SK-N-SH (cell line): ENCODE data around the gene KRT222. TPM values are rescaled to one million over a fixed set of nuclear protein-coding genes. Genes with fewer than 3 reads are reported as not detected.

Experiments
- CTCF ChIA-PET: fragments of 300-600, 350-600 bp; formaldehyde crosslinking; extraction: SDS; loops from one replicate; lab custom pipeline; 2021; lab: Yijun Ruan, JAX
- POLR2A ChIA-PET: fragments of 350-600 bp; sonication (Branson Sonifier 250); formaldehyde crosslinking; extraction: SDS; loops from one replicate; lab custom pipeline; 2020; ENCODE audit warnings: antibody characterized with exemption, inconsistent platforms; lab: Yijun Ruan, JAX
- DNase-seq: peaks from one replicate; pipeline ENCODE4 v3.0.0; 2012
- H2AFZ ChIP-seq: fragments of 200-600 bp; sonication (generic); 2 replicates; pipeline ENCODE4 v1.8.1; 2016; ENCODE audit warnings: antibody characterized with exemption, mild to moderate bottlenecking, low read depth
- H3F3A ChIP-seq: fragments of 200-600 bp; sonication (generic); replicated peaks from 2 replicates; pipeline ENCODE3; 2016; ENCODE audit warnings: antibody characterized with exemption, mild to moderate bottlenecking; ENCODE audit not compliant: insufficient read depth
- H3K27ac ChIP-seq, 2 experiments: fragments of 200-500 bp in 1 of 2; fragments of 200-600 bp in 1 of 2; sonication (Bioruptor generic) in 1 of 2; sonication (generic), shearing (Covaris generic) in 1 of 2; 2 replicates each; pipeline versions ENCODE4 v1.5.1 to v1.6.1; 2014 to 2016; ENCODE audit warnings: low read depth in 2 of 2, inconsistent platforms in 1 of 2, low read length in 1 of 2, mild to moderate bottlenecking in 1 of 2, mixed read lengths in 1 of 2
- H3K27me3 ChIP-seq: fragments of 200-600 bp; sonication (generic), shearing (Covaris generic); 2 replicates; pipeline ENCODE4 v1.6.1; 2016; ENCODE audit warnings: mixed run types; ENCODE audit not compliant: insufficient read depth
- H3K36me3 ChIP-seq, 2 experiments: fragments of 200-500 bp in 1 of 2; fragments of 200-600 bp in 1 of 2; sonication (Bioruptor generic) in 1 of 2; sonication (generic) in 1 of 2; replicated peaks in 1 of 2; 2 replicates each; pipeline versions ENCODE3 to v1.5.1; 2014 to 2016; ENCODE audit warnings: low read length in 1 of 2, mild to moderate bottlenecking in 1 of 2; ENCODE audit not compliant: insufficient read depth in 2 of 2, control insufficient read depth in 1 of 2
- H3K4me1 ChIP-seq, 2 experiments: fragments of 200-500 bp in 1 of 2; fragments of 200-600 bp in 1 of 2; sonication (Bioruptor generic) in 1 of 2; sonication (generic), shearing (Covaris generic) in 1 of 2; 2 replicates each; pipeline versions ENCODE4 v1.5.1 to v1.6.1; 2014 to 2016; ENCODE audit warnings: low read depth in 1 of 2, low read length in 1 of 2, mixed run types in 1 of 2; ENCODE audit not compliant: insufficient read depth in 2 of 2, control insufficient read depth in 1 of 2
- H3K4me2 ChIP-seq: fragments of 200-600 bp; sonication (generic), shearing (Covaris generic); 2 replicates; pipeline ENCODE4 v1.6.1; 2017; ENCODE audit warnings: mixed run types
- H3K4me3 ChIP-seq, 2 experiments: fragments of 200-500 bp in 1 of 2; fragments of 200-600 bp in 1 of 2; sonication (Bioruptor generic) in 1 of 2; sonication (generic), shearing (Covaris generic) in 1 of 2; 2 replicates each; pipeline versions ENCODE4 v1.5.1 to v1.8.1; 2014 to 2016; ENCODE audit warnings: low read depth in 2 of 2, inconsistent platforms in 1 of 2, low read length in 1 of 2, mild to moderate bottlenecking in 1 of 2, mixed read lengths in 1 of 2, moderate library complexity in 1 of 2
- H3K79me2 ChIP-seq: fragments of 200-600 bp; sonication (generic); 2 replicates; pipeline ENCODE4 v1.8.1; 2017; ENCODE audit warnings: mild to moderate bottlenecking; ENCODE audit not compliant: insufficient read depth
- H3K9ac ChIP-seq: fragments of 200-600 bp; sonication (generic); 2 replicates; pipeline ENCODE4 v1.6.1; 2017; ENCODE audit warnings: mixed run types
- H3K9me2 ChIP-seq: fragments of 200-600 bp; sonication (generic); 2 replicates; pipeline ENCODE4 v1.6.1; 2017; ENCODE audit warnings: mixed run types
- H3K9me3 ChIP-seq: fragments of 200-600 bp; sonication (generic); 2 replicates; pipeline ENCODE4 v1.6.1; 2017; ENCODE audit warnings: mixed run types, mild to moderate bottlenecking, moderate library complexity
- H4K20me1 ChIP-seq: fragments of 200-600 bp; sonication (generic); 2 replicates; pipeline ENCODE4 v1.6.1; 2017; ENCODE audit warnings: mild to moderate bottlenecking, mixed run types; ENCODE audit not compliant: insufficient read depth
- CTCF ChIP-seq: fragments of 200-600 bp; sonication (generic); IDR thresholded peaks from 2 replicates; pipeline ENCODE4 v1.6.1; 2017; ENCODE audit warnings: antibody characterized with exemption, mild to moderate bottlenecking, moderate library complexity
- ELF1 ChIP-seq: IDR thresholded peaks from 2 replicates; pipeline ENCODE4 v1.4.0; 2012
- EZH2phosphoT487 ChIP-seq: fragments of 200-600 bp; sonication (generic); IDR thresholded peaks from 2 replicates; pipeline ENCODE4 v1.6.1; 2017; ENCODE audit warnings: low read depth, mixed run types, mild to moderate bottlenecking, antibody characterized with exemption, moderate library complexity, borderline replicate concordance
- FOSL2 ChIP-seq: IDR thresholded peaks from 2 replicates; pipeline ENCODE4 v1.4.0; 2012; ENCODE audit warnings: low read depth, mild to moderate bottlenecking, moderate library complexity, borderline replicate concordance
- FOXM1 ChIP-seq: IDR thresholded peaks from 2 replicates; pipeline ENCODE4 v1.4.0; 2012; ENCODE audit warnings: low read depth, mild to moderate bottlenecking
- GABPA ChIP-seq: IDR thresholded peaks from 2 replicates; pipeline ENCODE4 v1.4.0; 2012; ENCODE audit warnings: low read depth, mild to moderate bottlenecking
- GATA2 ChIP-seq: sonication (generic); formaldehyde crosslinking; IDR thresholded peaks from 2 replicates; pipeline ENCODE4 v1.5.0; 2020; ENCODE audit warnings: mild to moderate bottlenecking, missing genetic modification reagents
- IRF3 ChIP-seq: fragments of 150-350 bp; IDR thresholded peaks from 2 replicates; pipeline ENCODE4 v1.6.1; 2016; ENCODE audit warnings: mild to moderate bottlenecking, low read depth, low read length
- MAX ChIP-seq: IDR thresholded peaks from 2 replicates; pipeline ENCODE4 v1.4.0; 2012; ENCODE audit warnings: low read depth
- NFIC ChIP-seq: IDR thresholded peaks from 2 replicates; pipeline ENCODE4 v1.4.0; 2012; ENCODE audit warnings: borderline replicate concordance
- RAD21 ChIP-seq: IDR thresholded peaks from 2 replicates; pipeline ENCODE4 v1.6.1; 2012; ENCODE audit warnings: mild to moderate bottlenecking, low read length
- SIN3A ChIP-seq: IDR thresholded peaks from 2 replicates; pipeline ENCODE4 v1.6.1; 2012; ENCODE audit warnings: low read depth, mild to moderate bottlenecking, low read length, moderate library complexity, borderline replicate concordance
- SMC3 ChIP-seq: IDR thresholded peaks from 2 replicates; pipeline ENCODE4 v1.6.1; 2012; ENCODE audit warnings: low read depth, low read length, improper control_type of control experiment
- TAF1 ChIP-seq: IDR thresholded peaks from 2 replicates; pipeline ENCODE4 v1.6.1; 2012; ENCODE audit warnings: low read depth, mild to moderate bottlenecking, low read length, moderate library complexity, borderline replicate concordance
- USF1 ChIP-seq: IDR thresholded peaks from 2 replicates; pipeline ENCODE4 v1.4.0; 2012; ENCODE audit warnings: low read depth, borderline replicate concordance
- ZBTB33 ChIP-seq: IDR thresholded peaks from 2 replicates; pipeline ENCODE4 v1.4.0; 2012; ENCODE audit warnings: low read depth, borderline replicate concordance
- whole genome bisulfite sequencing: methylation state at CpG from one replicate; pipeline ENCODE4 v1.1.6; 2017; ENCODE audit warnings: low lambda C conversion rate; 5-methylcytosine and 5-hydroxymethylcytosine counted together
- polyA plus RNA-seq, 3 experiments: library from polyadenylated mRNA; depleted of rRNA; stranded (reverse); fragments of >200 nt; gene quantifications; 2 replicates each; pipeline ENCODE4 v1.2.3, GENCODE V29; 2012

KRT222 gene
- polyA plus RNA-seq (2012; rRNA removed) = not detected in 2 replicates
- not detected in 2 replicates for polyA plus RNA-seq (2012; cell fraction: cytosol; rRNA removed)
- not detected in 2 replicates for polyA plus RNA-seq (2012; cell fraction: nucleus; rRNA removed)

- 4% methylated on average over 12 of the region's 12 CpGs for WGBS
- H3K27ac ChIP-seq = no peak within 1 kb of the TSS
- no peaks in the 10 kb centered on the region; a peak in 1 of 4 replicates for H3K4me1 ChIP-seq
- H2AFZ ChIP-seq = no peak within 1 kb of the TSS
- no peak for DNase-seq
- no peak within 1 kb of the TSS for H3K4me2 ChIP-seq
- no peak within 1 kb of the TSS for H3K9ac ChIP-seq
- no peaks in the 10 kb centered on the region for H3K9me3 ChIP-seq
- H3K27me3 ChIP-seq = peaks cover 74% of the 10 kb centered on the region
- ChIA-PET POLR2A (no interaction called here), CTCF (no interaction called here)
- TF ChIP-seq FOXM1 (no peak), NFIC (no peak), SIN3A (no peak)
- no peaks in the 10 kb centered on the region for H4K20me1 ChIP-seq
- H3F3A ChIP-seq = no peaks in the 10 kb centered on the region
- H3K79me2 ChIP-seq = no peaks in the 10 kb centered on the region
- H3K9me2 ChIP-seq = no peaks in the 10 kb centered on the region
- H3K4me3 ChIP-seq = no peak within 1 kb of the TSS
- H3K36me3 ChIP-seq = no peaks in the 10 kb centered on the region
Measured at GRCh38 chr17:40664582-40665333, at the start of gene KRT222. KRT222 (minus strand) TSS chr17:40665177; CDS start chr17:40665099, 78 bp downstream.

GRCh38 chr17:40714473-40714872 lies 49.5 kb upstream of the KRT222 start:
- no peak overlapping the region for H3K4me2 ChIP-seq
- no peaks in the 10 kb centered on the region for H4K20me1 ChIP-seq
- CTCF ChIA-PET = no interaction called here
- H3K27me3 ChIP-seq = peaks cover 67% of the 10 kb centered on the region
- no peaks in the 10 kb centered on the region for H3K9me3 ChIP-seq
- POLR2A ChIA-PET = no interaction called here
- no peaks in the 10 kb centered on the region; a peak in 1 of 4 replicates for H3K4me1 ChIP-seq
- no peaks in the 10 kb centered on the region for H3K79me2 ChIP-seq
- H3K4me3 ChIP-seq = no peak overlapping the region
- H3K9ac ChIP-seq = no peak overlapping the region
- TF ChIP-seq FOSL2 (no peak), GABPA (no peak), EZH2phosphoT487 (no peak), ZBTB33 (no peak), ELF1 (no peak), MAX (no peak), CTCF (no peak), GATA2 (CRISPR knock-in tag) (no peak), SIN3A (no peak), TAF1 (no peak), USF1 (no peak), IRF3 (no peak), RAD21 (no peak), SMC3 (no peak)
- no peaks in the 10 kb centered on the region for H3K36me3 ChIP-seq
- no peaks in the 10 kb centered on the region for H3K9me2 ChIP-seq
- H3F3A ChIP-seq = no peaks in the 10 kb centered on the region
- 15% methylated on average over 6 of the region's 6 CpGs for WGBS
- no peak overlapping the region for H3K27ac ChIP-seq
- no peak for DNase-seq
- no peak overlapping the region for H2AFZ ChIP-seq
